HG02798 (cell line): ENCODE data around the gene COL11A2.

Source experiments
- ATAC-seq: cut with Tn5 transposase; IDR thresholded peaks from one replicate; pipeline ENCODE4 v1.9.1; 2021; ENCODE audit warnings: mild to moderate bottlenecking; ENCODE audit not compliant: unreplicated experiment, poor library complexity

The COL11A2 gene

GRCh38 chr6:33206864-33207551 lies 14.7 kb upstream of the COL11A2 start:
- no peak for ATAC-seq

GRCh38 chr6:33206027-33206863 lies 14.0 kb upstream of the COL11A2 start:
- no peak for ATAC-seq

GRCh38 chr6:33205191-33206026 lies 13.1 kb upstream of the COL11A2 start:
- no peak for ATAC-seq

DNA sequence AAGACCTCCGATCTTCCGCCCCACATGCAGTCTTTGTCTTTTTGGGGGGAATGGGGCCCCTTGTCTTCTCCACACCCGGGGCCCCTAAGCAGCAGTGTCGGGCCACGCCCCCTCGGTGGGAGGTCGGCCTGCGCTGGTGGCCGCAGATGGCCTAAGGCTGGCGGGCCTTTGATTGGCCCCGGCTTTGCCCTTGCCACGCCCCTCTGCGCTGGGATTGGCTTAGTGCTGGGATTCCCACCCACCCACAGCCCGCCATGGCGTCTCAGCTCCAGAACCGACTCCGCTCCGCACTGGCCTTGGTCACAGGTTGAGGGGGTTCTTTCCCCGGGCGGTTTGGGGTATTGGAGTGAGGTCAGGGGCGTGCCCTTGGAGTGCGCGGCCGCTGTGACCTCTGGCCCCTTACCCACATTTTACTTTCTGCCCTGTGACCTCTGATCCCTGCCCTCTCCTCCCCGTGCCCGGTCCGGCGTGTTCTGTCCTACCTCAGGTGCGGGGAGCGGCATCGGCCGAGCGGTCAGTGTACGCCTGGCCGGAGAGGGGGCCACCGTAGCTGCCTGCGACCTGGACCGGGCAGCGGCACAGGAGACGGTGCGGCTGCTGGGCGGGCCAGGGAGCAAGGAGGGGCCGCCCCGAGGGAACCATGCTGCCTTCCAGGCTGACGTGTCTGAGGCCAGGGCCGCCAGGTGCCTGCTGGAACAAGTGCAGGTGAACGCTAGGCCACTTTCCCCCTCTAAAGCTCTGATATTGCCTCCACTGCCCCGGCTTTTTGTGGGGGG lies 12.3 kb upstream of the COL11A2 start, which contains the start of gene HSD17B8:
HSD17B8 (plus strand) TSS at position 241 of the 776 bp plus-strand sequence; CDS start at position 255, 14 bp downstream.
- ATAC-seq, result peak; percentile 57

DNA sequence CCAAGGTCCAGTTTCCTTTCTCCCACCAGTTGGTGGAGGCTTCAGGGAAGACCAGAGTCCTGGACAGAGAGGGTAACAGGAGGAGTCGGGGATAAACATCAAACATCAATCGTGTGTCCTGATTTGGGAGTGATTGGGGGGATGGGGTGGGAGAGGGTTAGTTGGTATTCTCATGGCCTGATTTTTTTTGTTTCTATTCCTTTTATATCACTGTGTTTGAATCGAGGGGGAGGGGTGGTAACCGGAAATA lies 11.8 kb upstream of the COL11A2 start:
- ATAC-seq, result no peak

GRCh38 chr6:33203443-33204164 lies 11.3 kb upstream of the COL11A2 start:
- no peak for ATAC-seq

- no peak for ATAC-seq
Observed at GRCh38 chr6:33202799-33203198, 10.5 kb upstream of the COL11A2 start.

DNA sequence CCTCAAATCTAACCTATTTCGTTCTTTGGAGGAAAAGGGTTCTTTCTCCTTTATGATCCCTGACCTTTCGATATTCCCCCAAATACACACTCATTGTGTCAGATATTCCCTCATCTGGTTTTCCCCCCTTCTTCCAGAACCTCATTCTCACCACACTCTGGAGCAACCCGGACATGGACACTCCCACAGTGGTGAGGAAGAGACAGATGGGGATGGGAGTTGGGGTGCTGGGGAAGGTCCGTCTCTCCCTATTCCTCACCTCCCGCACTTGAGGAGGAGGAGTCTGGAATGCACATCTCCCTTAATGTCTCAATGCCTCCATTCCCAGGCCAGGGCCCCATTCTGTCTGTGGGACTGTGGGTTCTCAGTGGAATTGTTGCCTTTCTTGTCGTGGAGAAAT lies 9.7 kb upstream of the COL11A2 start:
- ATAC-seq, result no peak

DNA sequence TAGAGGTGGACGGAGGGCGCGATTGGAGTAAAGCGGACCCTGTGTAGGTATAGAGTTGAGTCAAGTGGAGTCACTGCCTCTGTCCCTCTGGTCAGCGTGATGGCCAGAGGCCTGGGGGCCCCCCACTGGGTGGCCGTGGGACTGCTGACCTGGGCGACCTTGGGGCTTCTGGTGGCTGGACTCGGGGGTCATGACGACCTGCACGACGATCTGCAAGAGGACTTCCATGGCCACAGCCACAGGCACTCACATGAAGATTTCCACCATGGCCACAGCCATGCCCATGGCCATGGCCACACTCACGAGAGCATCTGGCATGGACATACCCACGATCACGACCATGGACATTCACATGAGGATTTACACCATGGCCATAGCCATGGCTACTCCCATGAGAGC lies 8.9 kb upstream of the COL11A2 start:
- ATAC-seq, result no peak

DNA sequence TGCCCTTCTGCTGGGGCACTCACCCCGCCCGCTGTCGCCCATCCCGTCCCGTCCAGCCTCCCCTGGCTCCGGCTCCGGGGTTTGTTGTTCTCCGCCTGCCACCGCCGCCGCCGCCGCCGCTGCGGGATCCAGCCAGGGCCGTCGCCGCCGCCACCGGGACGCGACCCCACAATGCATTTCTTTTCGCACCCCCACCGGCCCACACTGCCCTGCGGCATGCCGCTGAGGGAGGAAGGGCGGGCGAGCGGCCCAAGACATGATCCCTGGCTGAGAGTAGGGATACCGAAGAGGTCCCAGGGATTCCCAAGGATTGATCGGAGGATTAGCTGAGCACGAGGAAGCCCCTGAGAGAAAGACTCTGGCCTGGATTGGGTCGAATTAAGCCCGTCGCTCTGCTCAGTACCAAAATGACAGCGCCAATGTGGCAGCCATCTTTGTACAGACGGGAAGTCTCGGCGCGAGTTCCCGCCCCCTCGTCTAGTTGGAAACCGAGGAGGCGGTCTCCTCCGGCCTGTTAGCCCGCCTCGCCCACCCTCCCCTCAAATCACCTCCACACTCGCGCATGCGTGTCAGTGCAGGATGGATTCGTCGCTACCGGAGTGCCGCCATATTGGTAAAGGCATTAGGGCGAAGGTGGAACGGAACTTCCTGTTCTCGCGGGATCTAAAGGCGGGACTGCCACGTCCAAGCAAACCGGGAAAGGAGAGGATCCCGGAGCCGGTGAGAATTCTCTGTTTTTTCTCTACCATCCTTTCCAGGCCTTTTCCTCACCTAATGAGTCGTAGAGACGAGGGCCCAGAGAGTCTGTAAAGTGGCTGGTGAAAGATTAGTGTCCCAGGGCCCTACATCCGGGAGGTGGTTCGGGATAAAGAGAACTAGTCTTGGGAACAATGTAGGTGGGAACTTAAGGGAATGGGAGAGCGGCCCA lies 8.2 kb upstream of the COL11A2 start, which contains the start of the genes RXRB and SLC39A7:
RXRB (minus strand) TSS at position 447 of the 928 bp plus-strand sequence; CDS start at position 258, 189 bp downstream.
SLC39A7 (plus strand) TSS at position 649 of the 928 bp plus-strand sequence. CDS start 379 bp downstream, outside the sequence.
- peak; percentile 58 for ATAC-seq

DNA sequence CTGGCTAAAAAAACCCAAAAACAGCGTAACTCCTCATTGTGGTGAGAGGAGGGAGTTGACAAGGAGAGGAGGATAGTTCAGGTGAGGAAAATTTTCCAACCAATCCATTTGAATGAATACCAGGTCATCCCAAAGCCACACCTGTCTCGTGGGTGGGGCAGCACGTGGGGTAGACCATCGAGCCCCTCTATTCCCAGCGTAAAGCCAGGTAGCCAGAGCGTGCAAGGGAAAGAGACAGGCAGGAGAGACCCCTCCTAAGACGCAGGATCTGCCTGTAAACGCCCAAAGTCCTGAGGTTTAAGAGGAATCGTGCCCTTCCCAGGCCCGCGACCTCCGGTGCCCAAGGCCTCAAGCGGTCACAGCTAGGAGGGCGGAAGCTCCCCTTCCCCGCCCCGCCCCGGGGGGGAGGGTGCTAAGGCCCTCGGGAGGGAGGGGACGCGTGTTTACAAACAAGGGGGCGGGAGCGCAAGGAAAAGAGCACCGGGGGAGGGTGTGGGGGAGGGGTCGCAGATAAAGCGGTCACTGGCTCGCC lies 7.5 kb upstream of the COL11A2 start:
- peak; percentile 23 for ATAC-seq

DNA sequence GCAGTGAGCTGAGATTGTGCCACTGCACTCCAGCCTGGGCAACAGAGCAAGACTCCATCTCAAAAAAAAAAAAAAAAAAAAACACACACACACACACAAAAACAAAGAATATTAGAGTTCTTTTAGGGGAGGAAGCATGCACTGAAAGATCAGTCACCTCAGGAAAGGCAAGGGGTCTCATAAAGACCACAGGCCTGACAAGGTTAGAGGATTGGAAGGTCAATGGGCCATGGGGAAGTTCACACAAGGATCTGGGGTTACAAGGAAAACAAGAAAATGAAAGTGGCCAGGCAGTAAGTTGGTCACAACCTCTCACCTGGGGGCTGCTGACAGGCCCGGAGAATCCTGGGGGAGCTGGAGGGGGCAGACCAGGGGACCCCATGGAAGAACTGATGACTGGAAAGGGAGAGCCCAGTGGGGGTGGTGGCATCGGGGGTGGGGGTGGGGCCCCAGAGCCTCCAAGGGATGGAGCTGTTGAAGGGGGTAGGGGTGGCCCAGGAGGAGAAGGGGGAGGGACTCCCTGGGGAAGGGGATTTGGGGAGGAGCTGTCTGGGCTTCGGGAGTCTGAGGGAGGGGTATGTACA lies 6.7 kb upstream of the COL11A2 start:
- ATAC-seq, result no peak

DNA sequence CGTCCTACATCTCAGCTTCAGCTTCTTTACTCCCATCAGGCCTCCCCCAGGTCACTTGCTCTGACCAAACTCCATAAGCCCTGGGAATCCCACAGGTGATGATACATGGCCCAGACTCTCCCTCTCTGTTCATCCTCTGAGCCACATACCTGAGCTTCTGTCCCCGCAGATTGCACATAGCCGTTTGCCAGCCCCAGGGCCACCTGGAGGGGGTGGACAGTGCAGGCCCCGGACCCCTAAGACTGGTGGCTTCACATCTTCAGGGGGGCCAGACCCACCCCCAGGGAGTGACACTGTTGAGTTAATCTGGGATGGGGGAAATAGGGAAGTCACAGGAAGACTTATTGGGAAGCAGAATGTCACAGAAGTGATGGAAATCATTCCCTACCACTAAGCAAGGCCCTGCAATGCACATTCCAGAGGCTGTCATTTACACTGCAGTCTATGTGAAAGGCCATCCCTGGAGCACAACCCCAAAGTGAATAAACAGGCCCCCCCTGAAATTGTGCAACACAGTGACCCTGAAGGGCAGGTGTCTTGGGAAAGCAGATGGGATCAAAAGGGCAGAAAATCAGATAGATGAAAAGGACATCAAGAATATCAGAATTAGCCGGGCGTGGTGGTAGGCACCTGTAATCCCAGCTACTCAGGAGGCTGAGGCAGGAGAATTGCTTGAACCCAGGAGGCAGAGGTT lies 6.0 kb upstream of the COL11A2 start:
- ATAC-seq, result no peak

DNA sequence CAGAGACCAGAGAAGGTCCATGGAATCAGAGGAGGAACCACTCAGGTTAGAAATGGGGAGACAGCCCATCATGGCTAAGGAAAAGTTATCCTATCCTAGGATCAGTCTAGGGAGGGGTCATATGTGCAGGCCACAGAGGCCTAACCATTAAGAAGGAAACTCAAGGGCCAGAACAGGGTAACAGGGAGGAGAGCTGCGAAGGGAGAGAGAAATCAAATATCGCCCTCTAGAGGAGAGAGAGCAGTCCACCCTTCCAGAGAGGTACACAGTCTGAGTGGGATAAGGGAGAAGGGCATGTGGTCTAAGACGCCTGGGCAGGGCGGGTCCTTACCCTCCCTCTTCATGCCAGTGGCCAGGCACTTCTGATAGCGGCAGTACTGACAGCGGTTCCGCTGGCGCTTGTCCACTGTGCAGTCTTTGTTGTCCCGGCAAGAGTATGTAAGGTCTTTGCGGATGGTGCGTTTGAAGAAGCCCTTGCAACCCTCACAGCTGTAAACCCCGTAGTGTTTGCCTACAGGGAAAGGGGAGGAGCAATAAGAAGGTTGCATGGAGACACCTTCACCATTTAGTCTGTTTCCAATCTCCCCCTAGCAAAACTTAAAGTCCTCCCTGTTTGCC lies 5.3 kb upstream of the COL11A2 start:
- no peak for ATAC-seq

DNA sequence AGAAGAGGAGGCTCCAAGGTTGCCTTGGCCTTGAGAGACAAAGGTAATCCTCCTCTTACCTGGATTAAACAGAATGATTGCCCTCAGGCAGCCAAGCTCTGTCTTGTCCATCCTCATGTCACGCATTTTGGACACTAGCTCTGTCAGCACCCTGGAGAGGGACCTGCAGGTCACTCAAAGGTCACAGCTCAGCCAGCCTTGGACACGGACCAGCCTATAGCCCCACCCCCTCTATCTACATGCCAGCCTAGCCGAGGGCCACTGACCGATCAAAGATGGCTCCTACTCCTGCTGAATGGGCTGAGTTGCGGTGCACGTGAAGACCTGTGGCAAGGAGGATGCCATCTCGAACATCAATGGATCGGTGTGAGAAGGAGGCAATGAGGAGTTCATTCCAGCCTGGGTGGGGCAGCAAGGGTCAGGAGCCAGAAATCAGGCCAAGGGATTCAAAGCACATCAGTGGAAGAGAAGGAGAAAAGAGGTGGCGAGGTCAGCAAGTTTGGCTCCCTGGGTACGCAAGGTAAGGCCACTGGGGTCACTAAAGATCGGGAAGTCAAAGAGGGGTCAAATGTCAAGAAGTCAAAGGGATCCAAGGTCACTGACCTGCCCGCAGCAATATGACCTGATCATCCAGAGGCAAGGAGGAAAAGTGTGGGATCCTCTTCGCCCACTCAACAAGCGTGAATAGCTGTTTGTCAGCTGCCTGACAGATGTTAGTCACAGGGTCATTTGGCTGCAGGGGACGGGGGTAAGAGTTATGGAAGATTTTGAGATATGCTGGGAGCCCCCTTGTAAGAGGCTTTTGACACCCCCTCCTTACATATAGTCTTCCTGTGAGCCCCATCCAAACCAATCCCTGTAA lies 3.3 kb upstream of the COL11A2 start:
- no peak for ATAC-seq
